SU-DHL-6 (cell line): Measurements from ENCODE around the gene AGRP.

ENCODE experiments used
- CTCF ChIP-seq: fragments of 200-600 bp; sonication (generic); IDR thresholded peaks from one replicate; pipeline ENCODE4 v1.5.1; 2017; ENCODE audit warnings: antibody characterized with exemption, mild to moderate bottlenecking, low read length, moderate library complexity; ENCODE audit not compliant: insufficient read depth, poor library complexity, severe bottlenecking
- EZH2phosphoT487 ChIP-seq: fragments of 200-600 bp; sonication (generic), shearing (Covaris generic); conservative IDR thresholded peaks from 2 replicates; pipeline ENCODE4 v1.6.1; 2018; ENCODE audit warnings: mild to moderate bottlenecking, antibody characterized with exemption, low read length, moderate library complexity, mixed read lengths

GRCh38 chr16:67531247-67531646 lies 47.9 kb upstream of the AGRP start:
- no peak for TF ChIP-seq CTCF
- TF ChIP-seq EZH2phosphoT487, result no peak
